Coronary artery (tissue), 2 donors: ENCODE measurements around the gene IL17RA.

Source experiments
- DNase-seq: peaks from one replicate; pipeline ENCODE4 v3.0.0-alpha.2; 2017; ENCODE audit warnings: low spot score
- H3K27ac ChIP-seq, 2 donors: fragments of 200-600 bp; sonication (generic); one replicate each; pipeline ENCODE4 v1.5.1; 2016 to 2019
- H3K4me3 ChIP-seq: fragments of 200-600 bp; sonication (generic); 2 replicates; pipeline ENCODE4 v1.5.1; 2016; ENCODE audit warnings: mild to moderate bottlenecking, moderate library complexity
- TF ChIP-seq, protein P1 (sequence below): fragments of 200-600 bp; sonication (generic); IDR thresholded peaks from one replicate; pipeline ENCODE4 v1.5.1; 2019; ENCODE audit warnings: antibody characterized with exemption

The IL17RA gene

DNA sequence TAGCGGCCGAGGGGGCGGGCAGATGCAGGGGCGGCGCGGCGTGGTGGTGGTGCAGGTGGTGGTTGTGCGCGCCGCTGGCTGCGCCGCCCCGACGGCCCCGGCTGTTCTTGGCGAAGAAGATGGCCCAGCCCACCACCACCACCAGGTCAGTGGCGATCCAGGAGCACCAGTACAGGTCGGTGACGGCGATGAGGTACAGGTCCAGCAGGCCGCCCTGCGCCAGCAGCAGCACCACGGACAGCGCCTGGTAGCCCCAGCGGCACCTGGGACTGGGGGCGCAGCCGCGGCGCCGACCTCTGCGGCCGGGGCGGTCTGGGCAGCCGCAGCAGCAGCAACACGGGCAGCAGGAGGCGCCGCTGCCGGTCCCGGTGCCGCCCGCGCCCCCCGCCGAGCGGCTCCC lies 35.5 kb downstream of the IL17RA start:
- TF ChIP-seq, protein P1, sequence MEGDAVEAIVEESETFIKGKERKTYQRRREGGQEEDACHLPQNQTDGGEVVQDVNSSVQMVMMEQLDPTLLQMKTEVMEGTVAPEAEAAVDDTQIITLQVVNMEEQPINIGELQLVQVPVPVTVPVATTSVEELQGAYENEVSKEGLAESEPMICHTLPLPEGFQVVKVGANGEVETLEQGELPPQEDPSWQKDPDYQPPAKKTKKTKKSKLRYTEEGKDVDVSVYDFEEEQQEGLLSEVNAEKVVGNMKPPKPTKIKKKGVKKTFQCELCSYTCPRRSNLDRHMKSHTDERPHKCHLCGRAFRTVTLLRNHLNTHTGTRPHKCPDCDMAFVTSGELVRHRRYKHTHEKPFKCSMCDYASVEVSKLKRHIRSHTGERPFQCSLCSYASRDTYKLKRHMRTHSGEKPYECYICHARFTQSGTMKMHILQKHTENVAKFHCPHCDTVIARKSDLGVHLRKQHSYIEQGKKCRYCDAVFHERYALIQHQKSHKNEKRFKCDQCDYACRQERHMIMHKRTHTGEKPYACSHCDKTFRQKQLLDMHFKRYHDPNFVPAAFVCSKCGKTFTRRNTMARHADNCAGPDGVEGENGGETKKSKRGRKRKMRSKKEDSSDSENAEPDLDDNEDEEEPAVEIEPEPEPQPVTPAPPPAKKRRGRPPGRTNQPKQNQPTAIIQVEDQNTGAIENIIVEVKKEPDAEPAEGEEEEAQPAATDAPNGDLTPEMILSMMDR = no peak
- Histone ChIP-seq H3K4me3 (peak overlapping the region; percentile 68), H3K27ac (no peak overlapping the region)
- no peak for DNase-seq

DNA sequence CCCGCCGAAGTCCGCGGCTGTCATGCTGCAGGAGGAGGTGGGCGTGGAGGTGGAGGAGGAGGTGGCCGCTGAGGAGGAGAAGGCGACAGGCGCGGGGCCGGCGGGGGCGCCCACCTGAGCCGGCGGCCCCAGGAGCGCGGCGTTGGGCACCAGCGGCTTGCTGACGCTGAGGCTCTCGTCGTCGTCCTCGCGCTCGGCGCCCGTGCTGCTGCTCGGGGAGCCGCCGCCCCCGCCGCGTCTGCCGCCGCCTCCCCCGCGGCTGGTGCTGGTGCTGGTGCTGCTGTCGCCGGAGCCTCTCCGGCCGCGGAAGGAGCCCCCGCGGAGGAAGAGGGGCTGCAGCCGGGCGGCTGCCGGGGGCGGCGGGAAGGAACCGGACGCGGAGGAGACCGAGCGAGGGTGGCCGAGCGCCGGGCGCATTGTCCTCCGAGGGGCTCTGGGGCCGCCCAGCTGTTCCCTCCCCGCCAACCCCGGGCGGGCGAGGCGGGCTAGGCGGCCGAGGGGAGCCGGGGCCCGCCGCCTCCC lies 36.0 kb downstream of the IL17RA start:
- TF ChIP-seq, protein P1 = no peak
- H3K27ac ChIP-seq = no peak overlapping the region
- H3K4me3 ChIP-seq = peak overlapping the region; percentile 68
- DNase-seq = no peak

DNA sequence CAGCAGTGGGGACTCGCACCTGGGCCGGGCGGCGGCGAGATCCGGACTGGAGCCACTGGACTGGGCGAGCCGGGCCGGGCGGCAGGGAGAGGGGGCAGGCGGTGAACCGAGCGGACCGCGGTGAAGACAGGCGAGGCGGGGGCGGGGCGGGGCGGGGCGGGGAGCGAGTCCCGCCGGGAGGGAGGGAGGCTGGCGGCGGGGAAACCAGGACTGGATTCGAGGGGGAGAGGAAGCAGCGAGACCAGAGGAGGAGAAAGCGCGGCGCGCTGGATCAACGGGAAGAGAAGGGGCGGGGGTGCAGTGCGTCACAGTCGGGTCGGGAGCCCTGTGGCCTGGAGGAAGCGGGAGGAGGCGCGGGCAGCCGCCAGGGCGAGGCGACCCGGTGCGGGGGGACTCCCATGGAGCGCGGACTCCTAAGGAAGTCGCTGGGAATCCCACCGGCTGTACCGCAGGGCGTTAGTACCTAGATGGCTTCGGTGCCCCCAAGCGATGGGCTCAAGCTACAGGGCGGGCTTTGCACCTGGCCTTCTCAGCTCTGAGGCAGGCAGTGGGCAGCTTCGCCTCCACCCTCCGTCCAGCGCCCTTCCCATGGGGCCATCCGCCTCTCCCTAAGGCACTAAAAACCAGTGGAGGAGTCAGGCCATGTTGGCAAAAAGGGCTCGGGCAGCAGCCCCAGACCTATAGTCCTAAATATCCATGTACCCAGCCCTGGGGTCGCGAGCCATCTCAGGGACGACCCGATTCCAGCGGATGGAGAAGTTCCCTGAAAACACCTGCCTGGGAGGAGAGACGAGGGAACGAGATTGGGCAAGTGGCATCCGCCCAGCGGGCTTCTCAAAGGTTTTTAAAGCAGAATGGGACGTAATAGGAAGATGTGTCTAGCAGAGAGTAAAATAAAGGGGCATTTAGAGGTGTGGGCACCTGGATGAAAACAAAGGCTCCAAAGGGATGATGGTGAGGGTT lies 36.7 kb downstream of the IL17RA start, which contains the start of gene TMEM121B:
Gene TMEM121B (minus strand): TSS at position 128 of the 963 bp plus-strand sequence. CDS start 233 bp downstream, outside the sequence.
- DNase-seq = no peak
- peak within 1 kb of the TSS; percentile 68 for H3K4me3 ChIP-seq
- H3K27ac ChIP-seq = no peak within 1 kb of the TSS
- TF ChIP-seq, protein P1 = no peak

DNA sequence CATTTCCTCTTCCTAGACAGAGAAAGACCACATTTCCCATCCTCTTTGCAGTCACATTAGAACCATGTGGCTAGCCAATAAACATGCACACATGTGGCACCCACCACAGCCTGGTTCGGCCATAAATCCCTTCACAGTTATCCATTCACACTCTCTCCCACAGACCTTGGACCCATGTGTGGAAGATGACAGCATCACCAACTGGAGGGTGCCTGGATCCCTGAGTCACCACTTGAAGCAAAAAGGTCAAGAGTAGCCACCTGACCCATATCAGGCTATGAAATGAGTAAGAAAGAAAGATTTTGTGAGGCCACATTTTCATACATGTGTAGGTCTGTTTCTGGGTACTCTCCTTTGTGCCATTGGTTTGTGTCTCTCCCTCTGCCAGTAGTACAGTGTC lies 45.4 kb downstream of the IL17RA start:
- DNase-seq = no peak
- H3K27ac ChIP-seq = no peak overlapping the region
- H3K4me3 ChIP-seq = no peak overlapping the region
- TF ChIP-seq, protein P1 = no peak

DNA sequence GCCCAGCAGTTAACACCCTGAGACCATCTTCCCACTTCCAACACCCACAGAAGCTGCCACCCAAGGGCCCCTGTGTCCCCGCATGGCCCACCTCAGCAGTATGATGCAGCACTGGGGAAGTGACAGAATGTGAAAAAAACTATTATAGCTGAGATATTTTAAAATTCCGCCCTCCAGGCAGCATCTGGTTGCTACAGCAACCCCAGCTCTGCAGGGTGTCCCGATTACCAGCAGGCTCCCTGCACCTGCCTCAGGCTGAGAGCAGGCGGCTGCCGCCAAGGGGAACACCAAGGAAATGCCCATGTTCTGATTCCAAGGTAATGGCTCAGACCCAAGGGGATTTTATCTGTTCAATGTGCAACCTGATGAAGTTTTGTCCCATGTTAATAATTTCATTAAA lies 46.9 kb downstream of the IL17RA start:
- H3K27ac ChIP-seq = no peak overlapping the region
- TF ChIP-seq, protein P1 = no peak
- no peak for DNase-seq
- no peak overlapping the region for H3K4me3 ChIP-seq

DNA sequence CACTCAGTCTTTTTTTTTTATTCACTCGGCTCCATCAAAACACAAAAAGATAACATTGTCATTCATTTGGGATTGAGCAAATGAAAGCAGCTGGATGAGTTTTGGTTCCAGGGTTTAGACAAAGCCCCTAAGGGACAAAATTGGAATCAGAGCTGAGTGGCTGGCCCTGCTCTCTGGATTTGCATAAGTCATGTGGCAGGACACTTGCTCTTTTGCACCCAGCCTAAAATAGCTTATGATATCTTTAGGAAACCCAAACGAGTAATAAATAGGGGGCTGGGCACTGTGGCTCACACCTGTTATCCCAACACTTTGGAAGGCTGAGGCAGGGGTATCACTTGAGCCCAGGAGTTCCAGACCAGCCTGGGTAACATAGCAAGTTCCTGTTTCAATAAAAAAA lies 47.3 kb downstream of the IL17RA start:
- TF ChIP-seq, protein P1 = no peak
- no peak overlapping the region for H3K27ac ChIP-seq
- DNase-seq = no peak
- no peak overlapping the region for H3K4me3 ChIP-seq
